ENCODE data around the gene DNAI2.

DNAI2 gene

DNA sequence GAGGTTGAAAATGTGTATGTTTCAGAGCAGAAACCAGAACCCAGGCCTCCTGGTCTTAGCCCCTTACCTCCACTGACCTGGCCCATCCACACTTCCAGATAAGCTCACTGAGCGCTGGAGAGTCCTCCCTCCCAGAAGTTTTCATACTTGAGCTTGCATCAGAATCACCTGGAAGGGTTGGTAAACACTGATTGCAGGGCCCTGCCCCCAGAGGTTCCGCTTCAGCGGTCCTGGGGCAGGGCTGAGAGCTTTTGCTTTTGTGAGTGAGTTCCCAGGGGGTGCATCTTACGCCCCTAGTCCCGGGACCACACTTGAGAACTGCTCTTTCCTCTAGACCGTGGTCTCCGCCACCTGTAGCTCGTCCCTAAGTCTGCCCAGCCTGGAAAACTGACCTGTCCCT is 40.1 kb upstream of the DNAI2 start:
- Histone ChIP-seq H3K4me2 (peak overlapping the region; percentile 59), H3K9me3 (no peaks in the 10 kb centered on the region), H4K20me1 (peaks cover 8% of the 10 kb centered on the region; the same call in 1 of the 2 replicates), H3K9ac (no peak overlapping the region), H3K27me3 (no peaks in the 10 kb centered on the region), H3K27ac (0 out of 2 replicates have a peak overlapping the region, but pooled peaks have one; percentile 2), H3K4me1 (peaks cover 28% of the 10 kb centered on the region), H3K36me3 (peaks cover 51% of the 10 kb centered on the region), H3K4me3 (no peak overlapping the region)
- TF ChIP-seq Cebpa-rat (IDR thresholded peaks at IDR 0.05), result no peak

DNA sequence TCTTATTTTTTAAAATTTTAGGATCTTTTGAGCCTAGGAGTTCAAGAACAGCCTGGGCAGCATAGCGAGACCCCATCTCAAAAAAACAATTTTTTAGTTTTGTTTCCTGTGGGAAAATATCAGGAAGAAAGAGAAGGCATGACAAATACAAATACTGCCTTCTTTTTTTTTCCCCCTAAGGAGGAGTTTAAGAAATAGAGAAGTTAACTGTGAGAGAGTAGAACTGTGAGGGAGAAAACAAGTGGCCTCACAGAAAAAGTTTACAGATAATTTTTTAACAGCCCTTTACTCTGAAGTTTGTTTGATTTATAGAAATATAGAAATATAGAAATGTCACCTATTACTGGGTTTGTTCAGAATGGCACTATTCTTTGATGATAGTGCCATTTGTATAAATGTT is 39.5 kb upstream of the DNAI2 start:
- Histone ChIP-seq H3K27ac (no peak overlapping the region), H3K9ac (no peak overlapping the region)

DNA sequence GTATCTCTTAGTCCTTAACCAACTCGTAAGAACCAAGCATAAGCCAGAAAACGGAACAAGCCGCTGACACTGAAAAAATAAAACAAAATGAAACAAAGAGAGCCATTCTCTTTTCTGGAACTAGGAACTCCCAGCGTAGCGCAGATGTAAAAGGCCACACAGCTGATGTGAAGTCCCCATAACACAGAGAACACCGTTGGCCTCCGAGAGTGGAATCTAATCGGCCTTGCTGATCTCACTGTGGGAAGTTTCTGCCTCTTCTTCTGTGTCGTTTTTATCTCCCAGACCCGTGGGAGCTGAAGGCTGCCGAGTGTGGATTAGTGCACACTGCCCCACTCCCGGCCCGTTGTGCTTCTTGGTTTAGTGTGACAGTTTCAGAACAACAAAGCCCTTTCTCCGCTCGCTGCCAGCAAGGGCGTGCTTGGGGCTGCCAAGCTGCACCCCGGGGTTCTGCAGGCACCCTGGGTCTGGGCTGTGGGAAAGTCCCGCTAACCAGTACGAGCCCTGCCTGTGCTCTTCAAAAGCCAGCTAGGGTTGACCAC is 38.9 kb upstream of the DNAI2 start:
- TF ChIP-seq Cebpa-rat (IDR thresholded peaks at IDR 0.05), result no peak
- Histone ChIP-seq H3K4me2 (peak overlapping the region; percentile 32), H3K4me1 (peaks cover 28% of the 10 kb centered on the region), H3K9ac (no peak overlapping the region), H3K27ac (no peak overlapping the region), H4K20me1 (peaks cover 4% of the 10 kb centered on the region; the same call in 1 of the 2 replicates), H3K9me3 (no peaks in the 10 kb centered on the region), H3K36me3 (peaks cover 40% of the 10 kb centered on the region), H3K27me3 (no peaks in the 10 kb centered on the region), H3K4me3 (no peak overlapping the region)

More for the DNA sequence above, 39.5 kb upstream of the DNAI2 start:
- TF ChIP-seq Cebpa-rat (IDR thresholded peaks at IDR 0.05), result no peak
- no peak overlapping the region for H3K4me3 ChIP-seq
- peaks cover 46% of the 10 kb centered on the region for H3K36me3 ChIP-seq
- H3K27me3 ChIP-seq, result no peaks in the 10 kb centered on the region
- H3K9me3 ChIP-seq, result no peaks in the 10 kb centered on the region
- H3K4me1 ChIP-seq, result peaks cover 28% of the 10 kb centered on the region
- H3K4me2 ChIP-seq, result peak overlapping the region; percentile 59
- peaks cover 4% of the 10 kb centered on the region; the same call in 1 of the 2 replicates for H4K20me1 ChIP-seq

DNA sequence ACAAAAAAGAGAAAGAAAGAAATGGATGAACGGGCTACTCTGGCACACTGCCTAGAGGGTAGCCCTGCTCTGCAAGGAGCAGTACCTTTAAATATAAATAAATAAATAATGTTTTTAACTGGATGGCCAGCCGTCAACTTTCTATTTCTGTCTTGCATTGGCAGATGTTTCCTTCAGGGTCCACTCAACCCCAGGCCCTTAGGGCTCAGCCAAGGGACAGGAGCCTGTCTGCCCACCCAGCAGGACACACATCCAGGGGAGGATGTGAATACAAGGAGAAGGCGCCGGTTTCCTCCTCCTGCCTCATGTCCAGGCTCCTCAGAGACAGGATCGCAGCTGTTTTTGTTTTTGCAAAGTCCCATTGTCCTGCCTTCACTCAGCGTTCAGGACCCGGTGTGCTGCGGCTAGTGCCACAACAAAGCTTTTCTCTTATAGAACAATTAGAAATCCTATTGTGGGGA is 38.1 kb upstream of the DNAI2 start:
- H4K20me1 ChIP-seq, result peaks cover 4% of the 10 kb centered on the region; the same call in 1 of the 2 replicates
- no peak overlapping the region for H3K4me2 ChIP-seq
- H3K27ac ChIP-seq, result no peak overlapping the region
- H3K9ac ChIP-seq, result no peak overlapping the region
- H3K9me3 ChIP-seq, result no peaks in the 10 kb centered on the region
- peaks cover 37% of the 10 kb centered on the region for H3K4me1 ChIP-seq
- TF ChIP-seq Cebpa-rat (IDR thresholded peaks at IDR 0.05), result no peak
- peaks cover 32% of the 10 kb centered on the region for H3K36me3 ChIP-seq
- H3K4me3 ChIP-seq, result no peak overlapping the region
- no peaks in the 10 kb centered on the region for H3K27me3 ChIP-seq

DNA sequence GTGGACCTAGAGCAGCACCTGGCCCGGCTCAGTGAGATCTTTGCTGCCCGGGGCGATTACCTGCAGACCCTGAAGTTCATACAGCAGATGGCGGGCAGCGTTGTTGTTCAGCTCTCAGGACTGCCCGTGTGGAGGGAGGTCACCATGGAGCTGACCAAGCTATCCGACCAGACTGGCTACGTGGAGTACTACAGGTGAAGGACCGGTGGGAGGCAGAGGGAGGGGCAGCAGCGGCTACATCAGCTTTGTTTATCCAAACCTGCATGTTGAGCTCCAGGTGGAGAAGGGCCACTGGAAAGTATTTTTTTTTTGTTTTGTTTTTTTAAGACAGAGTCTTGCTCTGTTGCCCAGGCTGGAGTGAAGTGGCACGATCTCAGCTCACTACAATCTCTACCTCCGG is 36.7 kb upstream of the DNAI2 start:
- Histone ChIP-seq H3K4me1 (peaks cover 50% of the 10 kb centered on the region), H3K4me2 (no peak overlapping the region), H3K36me3 (peaks cover 19% of the 10 kb centered on the region), H3K9ac (no peak overlapping the region), H3K27ac (no peak overlapping the region), H3K27me3 (no peaks in the 10 kb centered on the region), H3K9me3 (no peaks in the 10 kb centered on the region), H4K20me1 (peaks cover 4% of the 10 kb centered on the region; the same call in 1 of the 2 replicates), H3K4me3 (no peak overlapping the region)
- no peak for TF ChIP-seq Cebpa-rat (IDR thresholded peaks at IDR 0.05)

DNA sequence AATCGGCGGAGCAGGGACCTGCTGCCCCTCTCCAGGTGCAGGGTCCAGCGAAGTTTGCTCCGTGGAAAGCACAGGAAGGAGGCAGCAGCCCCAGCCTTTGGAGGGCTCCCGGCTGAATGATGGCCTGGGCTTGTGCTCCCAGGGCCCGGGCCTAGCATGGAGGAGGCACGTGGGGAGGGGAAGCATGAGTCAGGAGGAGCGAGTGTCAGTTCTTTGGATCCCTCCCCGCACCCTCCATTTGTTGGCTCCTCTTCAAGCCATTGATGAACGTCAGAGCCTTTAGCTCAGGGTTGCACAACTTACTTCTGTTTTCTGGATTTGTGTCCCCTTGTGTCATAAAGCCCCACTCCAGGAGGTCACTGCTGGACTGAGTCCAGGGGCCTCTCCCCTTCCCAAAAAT is 34.9 kb upstream of the DNAI2 start:
- peaks cover 20% of the 10 kb centered on the region; the same call in 1 of the 2 replicates for H3K36me3 ChIP-seq
- H3K27ac ChIP-seq, result no peak overlapping the region
- H3K4me3 ChIP-seq, result no peak overlapping the region
- no peak for TF ChIP-seq Cebpa-rat (IDR thresholded peaks at IDR 0.05)
- no peaks in the 10 kb centered on the region; the same call in 1 of the 2 replicates for H4K20me1 ChIP-seq
- peaks cover 41% of the 10 kb centered on the region for H3K4me1 ChIP-seq
- no peaks in the 10 kb centered on the region for H3K27me3 ChIP-seq
- no peak overlapping the region for H3K4me2 ChIP-seq
- no peak overlapping the region for H3K9ac ChIP-seq
- no peaks in the 10 kb centered on the region for H3K9me3 ChIP-seq

DNA sequence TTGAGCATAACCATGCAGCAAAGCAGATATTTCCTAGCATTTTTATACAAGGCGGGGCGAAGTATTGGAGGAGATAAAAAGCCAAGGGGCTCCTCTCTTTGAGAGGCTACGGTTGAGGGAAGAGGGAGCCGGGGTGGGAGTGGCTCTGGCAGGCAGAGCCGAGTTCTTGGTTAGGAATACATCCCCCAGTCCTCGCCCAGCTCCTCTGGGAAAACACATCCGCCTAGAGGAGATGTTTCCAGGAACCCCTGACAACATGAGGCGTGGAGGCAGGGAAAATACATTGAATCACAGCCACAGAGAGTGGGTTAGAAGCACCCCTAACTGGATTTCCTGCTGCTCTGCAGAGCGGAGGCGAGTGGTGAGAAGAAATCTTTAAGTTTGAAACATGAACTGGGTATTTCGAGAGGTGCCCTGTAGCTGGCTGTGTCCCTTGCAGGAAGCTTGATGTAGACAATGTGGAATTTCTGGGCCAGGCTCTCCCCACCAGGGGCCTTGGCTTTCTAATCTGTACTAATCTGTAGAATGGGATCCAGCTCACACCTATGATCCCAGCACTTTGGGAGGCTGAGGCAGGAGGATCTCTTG is 33.3 kb upstream of the DNAI2 start:
- peaks cover 26% of the 10 kb centered on the region for H3K4me1 ChIP-seq
- no peaks in the 10 kb centered on the region for H3K9me3 ChIP-seq
- no peaks in the 10 kb centered on the region for H3K27me3 ChIP-seq
- peak overlapping the region; percentile 67; the same call in 1 of the 2 replicates for H3K4me2 ChIP-seq
- H3K4me3 ChIP-seq, result no peak overlapping the region
- no peaks in the 10 kb centered on the region for H4K20me1 ChIP-seq
- no peak for TF ChIP-seq Cebpa-rat (IDR thresholded peaks at IDR 0.05)
- no peak overlapping the region for H3K27ac ChIP-seq
- H3K9ac ChIP-seq, result no peak overlapping the region
- peaks cover 20% of the 10 kb centered on the region; the same call in 1 of the 2 replicates for H3K36me3 ChIP-seq

DNA sequence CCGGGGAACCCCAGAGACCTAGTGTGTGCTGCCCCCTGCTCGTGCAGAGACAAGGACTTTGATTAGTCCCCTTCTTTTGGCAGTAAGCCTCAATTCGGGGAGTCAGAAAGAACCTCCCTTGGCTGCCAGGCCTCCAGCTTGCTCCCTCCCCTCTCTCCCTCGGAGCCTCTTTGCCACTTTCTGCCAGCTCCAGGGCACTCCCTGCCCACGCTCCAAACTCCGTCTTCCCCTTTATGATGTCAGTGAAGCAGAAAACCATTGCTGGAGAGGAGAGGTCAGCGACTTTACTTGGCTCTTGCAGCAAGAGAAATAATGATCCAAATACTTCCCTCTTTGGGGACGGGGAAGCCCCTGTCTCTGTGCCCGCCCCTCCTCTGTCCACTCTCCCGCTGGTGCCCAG is 32.6 kb upstream of the DNAI2 start:
- Histone ChIP-seq H4K20me1 (no peaks in the 10 kb centered on the region), H3K4me1 (peaks cover 22% of the 10 kb centered on the region), H3K4me3 (no peak overlapping the region), H3K27ac (0 out of 2 replicates have a peak overlapping the region, but pooled peaks have one; percentile 33), H3K9me3 (peaks cover 4% of the 10 kb centered on the region; the same call in 1 of the 2 replicates), H3K27me3 (no peaks in the 10 kb centered on the region), H3K9ac (no peak overlapping the region), H3K4me2 (peak overlapping the region; percentile 67), H3K36me3 (peaks cover 25% of the 10 kb centered on the region; the same call in 1 of the 2 replicates)
- no peak for TF ChIP-seq Cebpa-rat (IDR thresholded peaks at IDR 0.05)

DNA sequence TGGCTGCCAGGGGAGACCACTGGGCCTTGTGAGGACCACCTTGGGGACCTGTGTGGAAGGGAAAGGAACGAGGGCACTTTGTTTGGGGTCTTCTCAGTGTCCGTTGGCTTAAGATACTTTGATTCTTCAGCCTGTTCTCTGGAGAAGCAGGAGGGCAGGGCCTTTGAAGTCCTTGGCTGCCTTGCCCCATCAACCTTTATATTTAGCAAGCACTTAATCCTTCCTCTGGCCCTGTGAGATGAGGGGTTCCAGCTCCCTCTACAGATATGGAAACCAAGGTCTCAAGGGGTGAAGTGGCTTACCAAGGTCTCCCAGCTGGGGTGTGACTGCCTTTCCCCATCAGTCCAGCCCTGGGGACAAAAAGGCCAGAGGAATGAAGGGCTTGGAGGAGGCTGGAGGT is 32.2 kb upstream of the DNAI2 start:
- H3K27me3 ChIP-seq, result no peaks in the 10 kb centered on the region
- peaks cover 28% of the 10 kb centered on the region; the same call in 1 of the 2 replicates for H3K36me3 ChIP-seq
- H3K4me1 ChIP-seq, result peaks cover 22% of the 10 kb centered on the region
- H4K20me1 ChIP-seq, result no peaks in the 10 kb centered on the region
- H3K27ac ChIP-seq, result 0 out of 2 replicates have a peak overlapping the region, but pooled peaks have one; percentile 33
- no peak overlapping the region for H3K9ac ChIP-seq
- H3K4me3 ChIP-seq, result no peak overlapping the region
- peaks cover 8% of the 10 kb centered on the region; the same call in 1 of the 2 replicates for H3K9me3 ChIP-seq
- H3K4me2 ChIP-seq, result peak overlapping the region; percentile 67
- no peak for TF ChIP-seq Cebpa-rat (IDR thresholded peaks at IDR 0.05)

Data from BLaER1 (cell line).